GM23338 (cell line): ENCODE data around the gene RASL12. TPM values are rescaled to one million over a fixed set of nuclear protein-coding genes. Genes with fewer than 3 reads are reported as not detected.

Experiments
- ATAC-seq: fragments of 200-7000 bp; cut with Tn5 transposase; 3 replicates; pipeline ENCODE4 v1.9.1; 2020
- DNase-seq: peaks from one replicate; pipeline ENCODE4 v3.0.0-alpha.2; 2015; ENCODE audit warnings: low spot score
- H2AFZ ChIP-seq: fragments of 200-600 bp; sonication (generic); 2 replicates; pipeline ENCODE4 v1.8.0; 2016; ENCODE audit warnings: antibody characterized with exemption, mild to moderate bottlenecking, moderate library complexity
- H3F3A ChIP-seq: fragments of 200-600 bp; sonication (generic); replicated peaks from 2 replicates; pipeline ENCODE4 v1.8.0; 2017; ENCODE audit warnings: antibody characterized with exemption, mixed run types, low read depth
- H3K27ac ChIP-seq: fragments of 200-600 bp; sonication (generic); 2 replicates; pipeline ENCODE4 v1.6.1; 2016; ENCODE audit warnings: low read depth
- H3K27me3 ChIP-seq: fragments of 200-600 bp; sonication (generic); 2 replicates; pipeline ENCODE4 v1.8.0; 2016; ENCODE audit warnings: mild to moderate bottlenecking, mixed run types, moderate library complexity; ENCODE audit not compliant: insufficient read depth
- H3K36me3 ChIP-seq: fragments of 200-600 bp; sonication (generic); 2 replicates; pipeline ENCODE4 v1.8.0; 2016; ENCODE audit warnings: mild to moderate bottlenecking; ENCODE audit not compliant: insufficient read depth
- H3K4me1 ChIP-seq: fragments of 200-600 bp; sonication (generic); 2 replicates; pipeline ENCODE4 v1.8.0; 2016; ENCODE audit warnings: mild to moderate bottlenecking, moderate library complexity; ENCODE audit not compliant: insufficient read depth
- H3K4me2 ChIP-seq: fragments of 200-600 bp; sonication (generic); 2 replicates; pipeline ENCODE4 v1.7.1; 2017; ENCODE audit warnings: mixed run types
- H3K4me3 ChIP-seq: fragments of 200-600 bp; sonication (generic); 2 replicates; pipeline ENCODE4 v1.6.1; 2016; ENCODE audit warnings: mixed run types
- H3K79me2 ChIP-seq: fragments of 200-600 bp; sonication (generic); replicated peaks from 2 replicates; pipeline ENCODE4 v1.8.0; 2017; ENCODE audit warnings: mild to moderate bottlenecking; ENCODE audit not compliant: insufficient read depth
- H3K9me2 ChIP-seq: fragments of 200-600 bp; sonication (generic); 2 replicates; pipeline ENCODE4 v1.8.0; 2017; ENCODE audit not compliant: insufficient read depth
- H4K20me1 ChIP-seq: fragments of 200-600 bp; sonication (generic); replicated peaks from 2 replicates; pipeline ENCODE4 v1.8.0; 2017; ENCODE audit warnings: mild to moderate bottlenecking; ENCODE audit not compliant: insufficient read depth
- H3K27ac Mint-ChIP-seq: 2 replicates; pipeline ENCODE4 v1.8.0; 2020; ENCODE audit warnings: inconsistent platforms, mild to moderate bottlenecking, moderate library complexity, mixed read lengths
- H3K27me3 Mint-ChIP-seq: 3 replicates; pipeline ENCODE4 v1.8.0; 2022; ENCODE audit warnings: low read depth, mild to moderate bottlenecking, moderate library complexity, mixed read lengths, inconsistent platforms; ENCODE audit not compliant: insufficient read depth, poor library complexity
- H3K36me3 Mint-ChIP-seq: 3 replicates; pipeline ENCODE4 v1.8.0; 2021; ENCODE audit warnings: low read depth, mild to moderate bottlenecking, inconsistent platforms, moderate library complexity, mixed read lengths
- H3K4me1 Mint-ChIP-seq: 3 replicates; pipeline ENCODE4 v1.8.0; 2020; ENCODE audit warnings: mild to moderate bottlenecking, inconsistent platforms, mixed read lengths
- H3K4me3 Mint-ChIP-seq: 3 replicates; pipeline ENCODE4 v1.8.0; 2021; ENCODE audit warnings: moderate library complexity, mild to moderate bottlenecking, inconsistent platforms, mixed read lengths
- H3K9me3 Mint-ChIP-seq: 3 replicates; pipeline ENCODE4 v1.8.0; 2020; ENCODE audit warnings: moderate library complexity, mild to moderate bottlenecking, inconsistent platforms, mixed read lengths
- CREB1 ChIP-seq: fragments of 250-450 bp; sonication (Bioruptor Pico); IDR thresholded peaks from 2 replicates; pipeline ENCODE4 v1.5.0; 2020; ENCODE audit warnings: low read depth, mild to moderate bottlenecking, moderate library complexity
- EZH2 ChIP-seq: fragments of 200-600 bp; sonication (generic); IDR thresholded peaks from one replicate; pipeline ENCODE4 v1.8.0; 2017; ENCODE audit warnings: antibody characterized with exemption, mild to moderate bottlenecking, low read depth; ENCODE audit not compliant: unreplicated experiment
- EZH2phosphoT487 ChIP-seq: fragments of 200-600 bp; sonication (generic); IDR thresholded peaks from one replicate; pipeline ENCODE4 v1.8.1; 2018; ENCODE audit warnings: antibody characterized with exemption; ENCODE audit not compliant: unreplicated experiment
- JUNB ChIP-seq: IDR thresholded peaks from one replicate; pipeline ENCODE4 v1.6.1; 2016; ENCODE audit warnings: antibody characterized with exemption; ENCODE audit not compliant: unreplicated experiment
- NANOG ChIP-seq: IDR thresholded peaks from 2 replicates; pipeline ENCODE4 v1.6.1; 2016; ENCODE audit warnings: antibody characterized with exemption, borderline replicate concordance
- POLR2AphosphoS5 ChIP-seq: IDR thresholded peaks from 2 replicates; pipeline ENCODE4 v1.6.1; 2016; ENCODE audit warnings: antibody characterized with exemption, low read depth
- STAT1 ChIP-seq: IDR thresholded peaks from one replicate; pipeline ENCODE4 v1.6.1; 2016; ENCODE audit warnings: antibody characterized with exemption; ENCODE audit not compliant: unreplicated experiment
- ZNF114 ChIP-seq: fragments of 250-450 bp; sonication (Bioruptor Pico); IDR thresholded peaks from 2 replicates; pipeline ENCODE4 v1.5.0; 2020; ENCODE audit warnings: mild to moderate bottlenecking, moderate library complexity
- ZNF331 ChIP-seq: fragments of 250-450 bp; sonication (Bioruptor Pico); IDR thresholded peaks from 2 replicates; pipeline ENCODE4 v1.5.0; 2020; ENCODE audit warnings: low read depth, mild to moderate bottlenecking, moderate library complexity
- polyA plus RNA-seq: library from polyadenylated mRNA; unstranded; fragments of >200 nt; fragmentation: Nextera tagmentation; extraction: Ambion mirVana; gene quantifications from 2 replicates; pipeline ENCODE4 v1.2.1, GENCODE V29; 2016
- total RNA-seq: library from RNA; depleted of rRNA; stranded (reverse); fragments of >200 nt; shearing (Covaris generic); gene quantifications from 2 replicates; pipeline ENCODE4 v1.2.3, GENCODE V29; 2014
- TF ChIP-seq, protein P1 (sequence below): IDR thresholded peaks from one replicate; pipeline ENCODE4 v1.6.1; 2018; ENCODE audit warnings: antibody characterized with exemption; ENCODE audit not compliant: unreplicated experiment
- TF ChIP-seq, protein P2 (sequence below), 2 experiments: fragments of 200-600 bp in 1 of 2; sonication (generic) in 1 of 2; conservative IDR thresholded peaks; 2 replicates each; pipeline versions ENCODE4 v1.5.1 to v1.6.1; 2016 to 2017; ENCODE audit warnings: antibody characterized with exemption in 2 of 2, low read depth in 2 of 2, mild to moderate bottlenecking in 2 of 2, moderate library complexity in 1 of 2
- TF ChIP-seq, protein P3 (sequence below): IDR thresholded peaks from 2 replicates; pipeline ENCODE4 v1.6.1; 2016; ENCODE audit warnings: antibody characterized with exemption
- TF ChIP-seq, protein P4 (sequence below): fragments of 250-450 bp; sonication (Bioruptor Pico); IDR thresholded peaks from 2 replicates; pipeline ENCODE4 v1.5.0; 2020; ENCODE audit warnings: mild to moderate bottlenecking, moderate library complexity

RASL12 gene
- total and polyA plus RNA-seq, 2 experiments from 2014 or later, result 4.5 to 27.7 TPM

DNA sequence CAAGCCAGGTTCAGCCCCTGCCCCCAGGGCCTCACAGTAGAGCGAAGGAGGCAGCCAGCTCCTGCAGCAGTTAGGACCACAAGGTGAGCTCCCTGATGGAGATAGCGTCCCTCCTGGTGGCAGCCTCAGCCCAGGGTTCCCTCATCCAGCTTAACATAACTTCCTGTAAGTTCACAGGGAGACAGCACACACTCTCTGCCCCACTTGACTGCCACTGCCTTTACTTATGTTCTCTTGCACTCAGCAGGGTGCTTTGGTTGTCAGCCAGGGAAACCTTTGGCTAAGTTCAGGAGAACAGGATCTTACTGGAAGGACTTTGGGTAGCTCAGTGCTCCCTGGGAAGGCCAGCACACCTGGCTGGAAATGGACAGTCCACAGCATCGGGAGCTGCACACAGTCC lies 19.6 kb upstream of the RASL12 start:
- no peaks in the 10 kb centered on the region for H3K79me2 ChIP-seq
- DNase-seq (no peak), ATAC-seq (no peak)
- Mint-ChIP-seq H3K27ac (no peak overlapping the region), H3K4me1 (peaks cover 53% of the 10 kb centered on the region), H3K36me3 (no peaks in the 10 kb centered on the region), H3K4me3 (no peak overlapping the region), H3K9me3 (no peaks in the 10 kb centered on the region), H3K27me3 (peaks cover 12% of the 10 kb centered on the region)
- peaks cover 15% of the 10 kb centered on the region for H3F3A ChIP-seq
- no peak overlapping the region for H3K4me2 ChIP-seq
- no peaks in the 10 kb centered on the region for H4K20me1 ChIP-seq
- H3K9me2 ChIP-seq, result no peaks in the 10 kb centered on the region
- H3K4me1 ChIP-seq, result peaks cover 32% of the 10 kb centered on the region
- no peak overlapping the region for H3K4me3 ChIP-seq
- no peak overlapping the region for H3K27ac ChIP-seq
- 0 out of 2 replicates have a peak overlapping the region, but pooled peaks have one; percentile 18 for H2AFZ ChIP-seq
- TF ChIP-seq, protein P1, sequence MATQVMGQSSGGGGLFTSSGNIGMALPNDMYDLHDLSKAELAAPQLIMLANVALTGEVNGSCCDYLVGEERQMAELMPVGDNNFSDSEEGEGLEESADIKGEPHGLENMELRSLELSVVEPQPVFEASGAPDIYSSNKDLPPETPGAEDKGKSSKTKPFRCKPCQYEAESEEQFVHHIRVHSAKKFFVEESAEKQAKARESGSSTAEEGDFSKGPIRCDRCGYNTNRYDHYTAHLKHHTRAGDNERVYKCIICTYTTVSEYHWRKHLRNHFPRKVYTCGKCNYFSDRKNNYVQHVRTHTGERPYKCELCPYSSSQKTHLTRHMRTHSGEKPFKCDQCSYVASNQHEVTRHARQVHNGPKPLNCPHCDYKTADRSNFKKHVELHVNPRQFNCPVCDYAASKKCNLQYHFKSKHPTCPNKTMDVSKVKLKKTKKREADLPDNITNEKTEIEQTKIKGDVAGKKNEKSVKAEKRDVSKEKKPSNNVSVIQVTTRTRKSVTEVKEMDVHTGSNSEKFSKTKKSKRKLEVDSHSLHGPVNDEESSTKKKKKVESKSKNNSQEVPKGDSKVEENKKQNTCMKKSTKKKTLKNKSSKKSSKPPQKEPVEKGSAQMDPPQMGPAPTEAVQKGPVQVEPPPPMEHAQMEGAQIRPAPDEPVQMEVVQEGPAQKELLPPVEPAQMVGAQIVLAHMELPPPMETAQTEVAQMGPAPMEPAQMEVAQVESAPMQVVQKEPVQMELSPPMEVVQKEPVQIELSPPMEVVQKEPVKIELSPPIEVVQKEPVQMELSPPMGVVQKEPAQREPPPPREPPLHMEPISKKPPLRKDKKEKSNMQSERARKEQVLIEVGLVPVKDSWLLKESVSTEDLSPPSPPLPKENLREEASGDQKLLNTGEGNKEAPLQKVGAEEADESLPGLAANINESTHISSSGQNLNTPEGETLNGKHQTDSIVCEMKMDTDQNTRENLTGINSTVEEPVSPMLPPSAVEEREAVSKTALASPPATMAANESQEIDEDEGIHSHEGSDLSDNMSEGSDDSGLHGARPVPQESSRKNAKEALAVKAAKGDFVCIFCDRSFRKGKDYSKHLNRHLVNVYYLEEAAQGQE, result no peak
- TF ChIP-seq EZH2 (no peak), STAT1 (no peak), JUNB (no peak), EZH2phosphoT487 (no peak), NANOG (no peak), ZNF114 (no peak), POLR2AphosphoS5 (no peak), CREB1 (no peak), ZNF331 (CRISPR knock-in tag) (no peak)
- TF ChIP-seq, protein P2, sequence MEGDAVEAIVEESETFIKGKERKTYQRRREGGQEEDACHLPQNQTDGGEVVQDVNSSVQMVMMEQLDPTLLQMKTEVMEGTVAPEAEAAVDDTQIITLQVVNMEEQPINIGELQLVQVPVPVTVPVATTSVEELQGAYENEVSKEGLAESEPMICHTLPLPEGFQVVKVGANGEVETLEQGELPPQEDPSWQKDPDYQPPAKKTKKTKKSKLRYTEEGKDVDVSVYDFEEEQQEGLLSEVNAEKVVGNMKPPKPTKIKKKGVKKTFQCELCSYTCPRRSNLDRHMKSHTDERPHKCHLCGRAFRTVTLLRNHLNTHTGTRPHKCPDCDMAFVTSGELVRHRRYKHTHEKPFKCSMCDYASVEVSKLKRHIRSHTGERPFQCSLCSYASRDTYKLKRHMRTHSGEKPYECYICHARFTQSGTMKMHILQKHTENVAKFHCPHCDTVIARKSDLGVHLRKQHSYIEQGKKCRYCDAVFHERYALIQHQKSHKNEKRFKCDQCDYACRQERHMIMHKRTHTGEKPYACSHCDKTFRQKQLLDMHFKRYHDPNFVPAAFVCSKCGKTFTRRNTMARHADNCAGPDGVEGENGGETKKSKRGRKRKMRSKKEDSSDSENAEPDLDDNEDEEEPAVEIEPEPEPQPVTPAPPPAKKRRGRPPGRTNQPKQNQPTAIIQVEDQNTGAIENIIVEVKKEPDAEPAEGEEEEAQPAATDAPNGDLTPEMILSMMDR (conservative IDR thresholded peaks at IDR 0.05; ENCODE audit: low read depth in 2 of 2), result no peak
- TF ChIP-seq, protein P3, sequence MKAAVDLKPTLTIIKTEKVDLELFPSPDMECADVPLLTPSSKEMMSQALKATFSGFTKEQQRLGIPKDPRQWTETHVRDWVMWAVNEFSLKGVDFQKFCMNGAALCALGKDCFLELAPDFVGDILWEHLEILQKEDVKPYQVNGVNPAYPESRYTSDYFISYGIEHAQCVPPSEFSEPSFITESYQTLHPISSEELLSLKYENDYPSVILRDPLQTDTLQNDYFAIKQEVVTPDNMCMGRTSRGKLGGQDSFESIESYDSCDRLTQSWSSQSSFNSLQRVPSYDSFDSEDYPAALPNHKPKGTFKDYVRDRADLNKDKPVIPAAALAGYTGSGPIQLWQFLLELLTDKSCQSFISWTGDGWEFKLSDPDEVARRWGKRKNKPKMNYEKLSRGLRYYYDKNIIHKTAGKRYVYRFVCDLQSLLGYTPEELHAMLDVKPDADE, result no peak
- TF ChIP-seq, protein P4, sequence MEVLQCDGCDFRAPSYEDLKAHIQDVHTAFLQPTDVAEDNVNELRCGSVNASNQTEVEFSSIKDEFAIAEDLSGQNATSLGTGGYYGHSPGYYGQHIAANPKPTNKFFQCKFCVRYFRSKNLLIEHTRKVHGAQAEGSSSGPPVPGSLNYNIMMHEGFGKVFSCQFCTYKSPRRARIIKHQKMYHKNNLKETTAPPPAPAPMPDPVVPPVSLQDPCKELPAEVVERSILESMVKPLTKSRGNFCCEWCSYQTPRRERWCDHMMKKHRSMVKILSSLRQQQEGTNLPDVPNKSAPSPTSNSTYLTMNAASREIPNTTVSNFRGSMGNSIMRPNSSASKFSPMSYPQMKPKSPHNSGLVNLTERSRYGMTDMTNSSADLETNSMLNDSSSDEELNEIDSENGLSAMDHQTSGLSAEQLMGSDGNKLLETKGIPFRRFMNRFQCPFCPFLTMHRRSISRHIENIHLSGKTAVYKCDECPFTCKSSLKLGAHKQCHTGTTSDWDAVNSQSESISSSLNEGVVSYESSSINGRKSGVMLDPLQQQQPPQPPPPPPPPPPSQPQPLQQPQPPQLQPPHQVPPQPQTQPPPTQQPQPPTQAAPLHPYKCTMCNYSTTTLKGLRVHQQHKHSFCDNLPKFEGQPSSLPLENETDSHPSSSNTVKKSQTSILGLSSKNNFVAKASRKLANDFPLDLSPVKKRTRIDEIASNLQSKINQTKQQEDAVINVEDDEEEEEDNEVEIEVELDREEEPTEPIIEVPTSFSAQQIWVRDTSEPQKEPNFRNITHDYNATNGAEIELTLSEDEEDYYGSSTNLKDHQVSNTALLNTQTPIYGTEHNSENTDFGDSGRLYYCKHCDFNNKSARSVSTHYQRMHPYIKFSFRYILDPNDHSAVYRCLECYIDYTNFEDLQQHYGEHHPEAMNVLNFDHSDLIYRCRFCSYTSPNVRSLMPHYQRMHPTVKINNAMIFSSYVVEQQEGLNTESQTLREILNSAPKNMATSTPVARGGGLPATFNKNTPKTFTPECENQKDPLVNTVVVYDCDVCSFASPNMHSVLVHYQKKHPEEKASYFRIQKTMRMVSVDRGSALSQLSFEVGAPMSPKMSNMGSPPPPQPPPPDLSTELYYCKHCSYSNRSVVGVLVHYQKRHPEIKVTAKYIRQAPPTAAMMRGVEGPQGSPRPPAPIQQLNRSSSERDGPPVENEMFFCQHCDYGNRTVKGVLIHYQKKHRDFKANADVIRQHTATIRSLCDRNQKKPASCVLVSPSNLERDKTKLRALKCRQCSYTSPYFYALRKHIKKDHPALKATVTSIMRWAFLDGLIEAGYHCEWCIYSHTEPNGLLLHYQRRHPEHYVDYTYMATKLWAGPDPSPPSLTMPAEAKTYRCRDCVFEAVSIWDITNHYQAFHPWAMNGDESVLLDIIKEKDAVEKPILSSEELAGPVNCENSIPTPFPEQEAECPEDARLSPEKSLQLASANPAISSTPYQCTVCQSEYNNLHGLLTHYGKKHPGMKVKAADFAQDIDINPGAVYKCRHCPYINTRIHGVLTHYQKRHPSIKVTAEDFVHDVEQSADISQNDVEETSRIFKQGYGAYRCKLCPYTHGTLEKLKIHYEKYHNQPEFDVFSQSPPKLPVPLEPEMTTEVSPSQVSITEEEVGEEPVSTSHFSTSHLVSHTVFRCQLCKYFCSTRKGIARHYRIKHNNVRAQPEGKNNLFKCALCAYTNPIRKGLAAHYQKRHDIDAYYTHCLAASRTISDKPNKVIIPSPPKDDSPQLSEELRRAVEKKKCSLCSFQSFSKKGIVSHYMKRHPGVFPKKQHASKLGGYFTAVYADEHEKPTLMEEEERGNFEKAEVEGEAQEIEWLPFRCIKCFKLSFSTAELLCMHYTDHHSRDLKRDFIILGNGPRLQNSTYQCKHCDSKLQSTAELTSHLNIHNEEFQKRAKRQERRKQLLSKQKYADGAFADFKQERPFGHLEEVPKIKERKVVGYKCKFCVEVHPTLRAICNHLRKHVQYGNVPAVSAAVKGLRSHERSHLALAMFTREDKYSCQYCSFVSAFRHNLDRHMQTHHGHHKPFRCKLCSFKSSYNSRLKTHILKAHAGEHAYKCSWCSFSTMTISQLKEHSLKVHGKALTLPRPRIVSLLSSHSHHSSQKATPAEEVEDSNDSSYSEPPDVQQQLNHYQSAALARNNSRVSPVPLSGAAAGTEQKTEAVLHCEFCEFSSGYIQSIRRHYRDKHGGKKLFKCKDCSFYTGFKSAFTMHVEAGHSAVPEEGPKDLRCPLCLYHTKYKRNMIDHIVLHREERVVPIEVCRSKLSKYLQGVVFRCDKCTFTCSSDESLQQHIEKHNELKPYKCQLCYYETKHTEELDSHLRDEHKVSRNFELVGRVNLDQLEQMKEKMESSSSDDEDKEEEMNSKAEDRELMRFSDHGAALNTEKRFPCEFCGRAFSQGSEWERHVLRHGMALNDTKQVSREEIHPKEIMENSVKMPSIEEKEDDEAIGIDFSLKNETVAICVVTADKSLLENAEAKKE (CRISPR knock-in tag), result no peak
- H3K36me3 ChIP-seq, result no peaks in the 10 kb centered on the region
- no peaks in the 10 kb centered on the region for H3K27me3 ChIP-seq
